Measurements from ENCODE around the gene NSDHL. TPM values are rescaled to one million over a fixed set of nuclear protein-coding genes. Genes with fewer than 3 reads are reported as not detected.
A peak's percentile ranks its signal among the peaks of the same experiment; 100 is the strongest.

The NSDHL gene
- total RNA-seq, 4 donors from 2014 or later: 41.0 to 63.7 (median 57.4) TPM

DNA sequence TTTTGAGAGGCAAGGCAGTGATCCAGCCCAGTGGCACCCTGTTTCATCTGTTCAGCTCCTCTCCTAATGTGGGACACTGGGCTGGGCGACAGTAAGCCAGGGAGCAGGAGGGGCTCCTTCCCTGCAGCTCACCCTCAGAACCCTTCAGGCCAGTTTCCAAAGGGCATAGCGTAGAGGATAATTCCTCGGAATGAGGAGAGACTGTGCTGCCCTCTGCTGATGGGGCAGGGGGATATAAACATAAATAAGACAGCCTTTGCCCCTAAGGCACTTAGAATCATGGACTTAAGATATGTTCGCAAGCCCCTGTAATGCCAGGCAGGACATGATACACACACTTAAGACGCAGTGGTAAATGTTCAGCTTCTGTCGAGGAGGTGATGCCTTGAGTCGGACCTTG, 39.1 kb downstream of the NSDHL start:
- Histone ChIP-seq H3K4me1 (peaks cover 0 to 16% (median 5%) of the 10 kb centered on the region in 3 donors), H3K27me3 (no peaks in the 10 kb centered on the region), H3K4me3 (no peak overlapping the region), H3K36me3 (peaks cover 0 to 65% (median 4%) of the 10 kb centered on the region in 3 donors), H3K9me3 (no peaks in the 10 kb centered on the region), H3K27ac (no peak overlapping the region)
- TF ChIP-seq, protein P1, sequence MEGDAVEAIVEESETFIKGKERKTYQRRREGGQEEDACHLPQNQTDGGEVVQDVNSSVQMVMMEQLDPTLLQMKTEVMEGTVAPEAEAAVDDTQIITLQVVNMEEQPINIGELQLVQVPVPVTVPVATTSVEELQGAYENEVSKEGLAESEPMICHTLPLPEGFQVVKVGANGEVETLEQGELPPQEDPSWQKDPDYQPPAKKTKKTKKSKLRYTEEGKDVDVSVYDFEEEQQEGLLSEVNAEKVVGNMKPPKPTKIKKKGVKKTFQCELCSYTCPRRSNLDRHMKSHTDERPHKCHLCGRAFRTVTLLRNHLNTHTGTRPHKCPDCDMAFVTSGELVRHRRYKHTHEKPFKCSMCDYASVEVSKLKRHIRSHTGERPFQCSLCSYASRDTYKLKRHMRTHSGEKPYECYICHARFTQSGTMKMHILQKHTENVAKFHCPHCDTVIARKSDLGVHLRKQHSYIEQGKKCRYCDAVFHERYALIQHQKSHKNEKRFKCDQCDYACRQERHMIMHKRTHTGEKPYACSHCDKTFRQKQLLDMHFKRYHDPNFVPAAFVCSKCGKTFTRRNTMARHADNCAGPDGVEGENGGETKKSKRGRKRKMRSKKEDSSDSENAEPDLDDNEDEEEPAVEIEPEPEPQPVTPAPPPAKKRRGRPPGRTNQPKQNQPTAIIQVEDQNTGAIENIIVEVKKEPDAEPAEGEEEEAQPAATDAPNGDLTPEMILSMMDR (IDR thresholded peaks at IDR 0.05): no peak
- no peak for TF ChIP-seq POLR2A (IDR thresholded peaks at IDR 0.05)
- no peak for DNase-seq
- 75 to 94% methylated on average over 4 to 5 of the region's 7 CpGs for WGBS, 2 donors
- intact Hi-C loops (cut with DNase I): loop anchor here (10.0 kb wide), 1 partner anchor 65 kb away; no protein-coding TSS in a partner anchor

GRCh38 chrX:152871260-152871659, 40.4 kb downstream of the NSDHL start:
- peaks cover 0 to 52% (median 4%) of the 10 kb centered on the region in 3 donors for H3K36me3 ChIP-seq
- no peak for TF ChIP-seq POLR2A (IDR thresholded peaks at IDR 0.05)
- TF ChIP-seq, protein P1 (IDR thresholded peaks at IDR 0.05): no peak
- WGBS, 2 donors: 73% methylated on average over 2 of the region's 9 CpGs; no CpG with 5 or more reads in 1 of the 2 donors

GRCh38 chrX:152872522-152872921, 41.7 kb downstream of the NSDHL start:
- no peaks in the 10 kb centered on the region for H3K27me3 ChIP-seq
- intact Hi-C loops (cut with DNase I): loop anchor here (10.0 kb wide), 1 partner anchor 62 kb away; no protein-coding TSS in a partner anchor
- H3K36me3 ChIP-seq: peaks cover 0 to 39% (median 0%) of the 10 kb centered on the region in 3 donors
- WGBS, 2 donors: 33% methylated on average over 1 of the region's 2 CpGs; no CpG with 5 or more reads in 1 of the 2 donors
- no peaks in the 10 kb centered on the region for H3K9me3 ChIP-seq
- no peak overlapping the region for H3K27ac ChIP-seq
- no peak for DNase-seq
- TF ChIP-seq, protein P1 (IDR thresholded peaks at IDR 0.05): no peak
- TF ChIP-seq POLR2A (IDR thresholded peaks at IDR 0.05): no peak
- no peak overlapping the region for H3K4me3 ChIP-seq
- peaks cover 0 to 13% (median 4%) of the 10 kb centered on the region in 3 donors for H3K4me1 ChIP-seq

More at GRCh38 chrX:152871260-152871659, 40.4 kb downstream of the NSDHL start:
- Histone ChIP-seq H3K27me3 (no peaks in the 10 kb centered on the region), H3K9me3 (no peaks in the 10 kb centered on the region), H3K27ac (no peak overlapping the region), H3K4me3 (no peak overlapping the region), H3K4me1 (peaks cover 0 to 4% (median 0%) of the 10 kb centered on the region in 3 donors)
- DNase-seq: no peak
- intact Hi-C loops (cut with DNase I): loop anchor here (10.0 kb wide), 1 partner anchor 64 kb away; no protein-coding TSS in a partner anchor

DNA sequence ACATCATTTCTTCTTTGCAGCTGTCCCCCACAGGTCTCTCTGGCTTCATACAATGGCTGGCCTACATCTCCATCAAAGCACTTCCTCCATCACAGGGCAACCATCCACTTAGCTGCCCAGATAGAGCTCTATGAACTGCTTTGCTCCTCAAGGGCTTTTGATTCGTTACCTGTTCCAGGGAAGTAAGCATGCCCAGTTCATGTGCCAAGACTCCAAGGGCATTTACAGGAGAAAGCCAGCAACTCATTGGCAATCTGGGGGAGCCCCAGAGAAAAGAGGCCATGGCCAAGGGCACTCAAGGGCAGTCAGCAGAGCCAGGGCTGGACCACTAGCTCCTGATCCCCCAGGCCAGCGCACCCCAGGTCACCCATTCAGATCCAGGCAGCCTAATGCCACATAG, 42.5 kb downstream of the NSDHL start:
- Histone ChIP-seq H3K36me3 (peaks cover 0 to 31% (median 0%) of the 10 kb centered on the region in 3 donors), H3K27ac (no peak overlapping the region), H3K4me1 (peaks cover 0 to 22% (median 7%) of the 10 kb centered on the region in 3 donors), H3K9me3 (no peaks in the 10 kb centered on the region), H3K27me3 (no peaks in the 10 kb centered on the region), H3K4me3 (no peak overlapping the region)
- intact Hi-C loops (cut with DNase I): loop anchor here (10.0 kb wide), 1 partner anchor 61 kb away; no protein-coding TSS in a partner anchor
- TF ChIP-seq POLR2A (IDR thresholded peaks at IDR 0.05): no peak
- TF ChIP-seq, protein P1 (IDR thresholded peaks at IDR 0.05): no peak
- DNase-seq: no peak
- 100% methylated on average over 1 of the region's 2 CpGs; no CpG with 5 or more reads in 1 of the 2 donors for WGBS, 2 donors

DNA sequence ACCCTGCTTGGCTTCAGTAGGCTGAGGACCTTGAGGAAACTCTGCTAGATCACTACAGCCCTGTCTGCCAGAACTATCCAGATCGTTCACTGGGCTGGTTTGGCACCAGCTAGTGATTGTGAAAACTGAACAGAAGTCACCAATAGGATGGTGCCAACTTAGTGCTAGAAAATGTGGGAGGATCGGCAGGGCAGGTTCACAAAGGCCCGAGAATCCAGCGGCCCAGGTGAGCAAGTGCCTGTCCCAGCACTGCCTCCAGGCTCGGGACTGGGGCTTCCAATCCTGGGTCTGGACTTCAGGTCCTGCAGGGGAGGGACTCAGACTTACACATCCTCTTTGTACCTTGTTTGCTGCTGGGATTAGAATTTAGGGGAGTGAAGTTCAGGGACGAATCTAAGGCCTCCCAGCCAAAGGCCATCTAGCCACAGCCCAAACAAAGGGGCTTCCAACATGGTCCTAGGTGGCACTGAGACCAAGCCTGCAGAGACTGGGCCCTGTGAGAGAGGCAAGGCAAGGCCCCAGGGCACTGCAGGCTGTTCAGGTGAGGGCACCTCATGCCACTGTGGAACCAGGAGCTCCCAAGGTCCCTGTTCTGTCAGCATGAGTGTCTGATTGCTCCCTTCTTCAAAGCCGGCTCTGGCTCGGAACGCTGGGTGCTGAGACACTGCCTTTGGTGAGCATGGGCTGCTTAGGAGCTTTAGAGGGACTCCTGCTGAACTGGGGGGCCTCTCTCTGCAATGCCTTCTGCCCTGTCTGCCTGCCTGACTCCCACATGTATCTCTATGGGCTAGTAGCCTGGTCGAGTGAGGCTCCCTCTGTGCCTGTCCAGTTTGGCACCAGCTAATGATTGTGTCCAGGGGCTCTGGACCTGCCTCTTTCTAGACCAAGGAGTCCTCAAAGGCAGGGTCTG, 46.3 kb downstream of the NSDHL start:
- intact Hi-C loops (cut with DNase I): loop anchor here (10.0 kb wide), 1 partner anchor 58 kb away; no protein-coding TSS in a partner anchor
- no peak for DNase-seq
- Histone ChIP-seq H3K9me3 (no peaks in the 10 kb centered on the region), H3K4me1 (peaks cover 0 to 33% (median 7%) of the 10 kb centered on the region in 3 donors), H3K4me3 (no peak overlapping the region), H3K27me3 (no peaks in the 10 kb centered on the region), H3K27ac (peak overlapping the region; percentile 49 to 79 (median 68)), H3K36me3 (no peaks in the 10 kb centered on the region)
- WGBS, 2 donors: 51% methylated on average over 5 of the region's 10 CpGs; no CpG with 5 or more reads in 1 of the 2 donors
- peak in 1 of 4 donors; percentile 7 for TF ChIP-seq POLR2A (IDR thresholded peaks at IDR 0.05)
- TF ChIP-seq, protein P1 (IDR thresholded peaks at IDR 0.05): no peak

Data from esophagus squamous epithelium (tissue), 5 donors.